ENCODE data around the gene TMCO5A.

TMCO5A gene

GRCh38 chr15:37978231-37978630, 43.8 kb downstream of the TMCO5A start:
- no peak for DNase-seq

DNA sequence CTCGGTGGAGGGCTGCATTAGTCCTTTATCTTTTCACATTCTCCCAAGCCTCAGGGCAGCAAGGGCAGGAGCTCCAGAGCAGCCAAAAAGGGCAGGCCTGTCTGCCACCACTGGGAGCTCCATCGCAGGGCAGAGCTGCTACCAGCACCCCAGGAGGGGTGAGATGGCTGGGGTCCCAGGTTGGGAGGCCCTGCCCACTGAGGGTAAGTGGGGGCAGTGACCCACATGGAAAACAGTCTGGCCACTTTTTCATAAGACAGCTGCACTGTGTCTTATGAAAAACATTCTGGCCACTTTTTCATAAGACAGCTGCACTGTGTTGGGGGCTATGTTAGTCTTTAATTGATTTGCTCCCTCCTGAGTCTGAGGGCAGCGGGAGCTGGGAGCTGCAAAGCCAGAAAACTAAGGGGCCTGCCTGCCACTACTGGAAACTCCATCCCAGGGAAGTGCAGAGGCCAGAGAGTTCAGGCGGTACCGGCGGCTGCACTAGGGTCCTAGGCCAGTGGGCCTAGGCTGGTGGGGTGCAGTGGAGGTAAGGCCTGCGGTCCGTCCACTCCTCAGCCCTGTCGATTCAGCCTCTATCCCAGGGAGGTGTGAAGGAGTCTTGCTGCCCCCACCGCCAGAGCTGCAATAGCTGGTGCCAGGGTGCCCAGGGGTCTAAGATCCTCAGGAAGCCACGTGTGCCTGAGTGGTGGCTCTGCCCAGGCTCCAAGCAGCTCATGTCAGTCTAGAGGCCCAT, 45.4 kb downstream of the TMCO5A start:
- no peak for DNase-seq

DNA sequence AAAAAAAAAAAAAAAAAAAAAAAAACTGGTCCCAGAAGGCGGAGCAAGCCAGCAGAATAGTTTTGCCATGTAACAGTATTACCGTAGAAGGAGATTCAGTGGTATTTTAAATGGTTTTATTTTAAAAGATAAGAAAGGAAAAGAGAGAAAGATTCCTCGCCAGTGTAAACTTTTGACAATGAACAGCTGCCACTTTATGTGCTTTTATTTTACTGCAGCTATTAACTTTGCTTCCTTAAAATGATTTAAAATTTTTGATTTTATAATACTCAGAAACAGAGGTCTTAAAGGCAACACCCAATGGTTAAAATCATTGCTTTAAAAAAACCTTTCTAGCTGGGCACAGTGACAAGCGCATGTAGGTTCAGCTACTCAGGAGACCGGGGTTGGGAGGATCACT, 46.8 kb downstream of the TMCO5A start:
- no peak for DNase-seq

DNA sequence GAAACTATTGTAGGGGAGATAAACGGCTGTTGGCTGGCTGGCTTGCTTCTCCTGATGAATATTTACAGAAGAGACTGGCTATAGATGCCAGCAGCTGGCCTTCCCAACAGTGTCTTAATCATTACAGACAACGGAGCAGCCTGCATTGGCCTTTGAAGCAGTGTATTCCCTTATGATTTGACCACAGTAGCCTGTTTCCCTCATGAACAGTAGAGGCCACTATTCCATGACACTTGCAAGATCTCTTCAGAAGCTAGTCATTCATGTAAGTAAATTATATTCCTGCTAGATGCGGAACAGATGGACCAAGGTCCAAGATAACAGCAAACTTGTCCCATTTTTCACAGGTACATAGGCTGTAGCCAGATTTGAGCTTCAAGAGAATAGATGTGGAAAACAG, 47.3 kb downstream of the TMCO5A start:
- no peak for DNase-seq

- no peak for DNase-seq
These were observed 49.9 kb downstream of the TMCO5A start for GRCh38 chr15:37984368-37984767.

- no peak for DNase-seq
These were observed 61.3 kb downstream of the TMCO5A start for GRCh38 chr15:37995461-37996347.

All from activated gamma-delta T cell treated with Interleukin-2 at 50 U/mL for 16 hours (primary cell).